HUDEP-2 (cell line): ENCODE data around the gene PRKAR1B.

Source experiments
- DNase-seq, 76 experiments: peaks; one replicate each; lab custom pipeline; 2025; ENCODE audit not compliant: unreplicated experiment in 76 of 76; lab: John Stamatoyannopoulos, UW

The PRKAR1B gene

DNA sequence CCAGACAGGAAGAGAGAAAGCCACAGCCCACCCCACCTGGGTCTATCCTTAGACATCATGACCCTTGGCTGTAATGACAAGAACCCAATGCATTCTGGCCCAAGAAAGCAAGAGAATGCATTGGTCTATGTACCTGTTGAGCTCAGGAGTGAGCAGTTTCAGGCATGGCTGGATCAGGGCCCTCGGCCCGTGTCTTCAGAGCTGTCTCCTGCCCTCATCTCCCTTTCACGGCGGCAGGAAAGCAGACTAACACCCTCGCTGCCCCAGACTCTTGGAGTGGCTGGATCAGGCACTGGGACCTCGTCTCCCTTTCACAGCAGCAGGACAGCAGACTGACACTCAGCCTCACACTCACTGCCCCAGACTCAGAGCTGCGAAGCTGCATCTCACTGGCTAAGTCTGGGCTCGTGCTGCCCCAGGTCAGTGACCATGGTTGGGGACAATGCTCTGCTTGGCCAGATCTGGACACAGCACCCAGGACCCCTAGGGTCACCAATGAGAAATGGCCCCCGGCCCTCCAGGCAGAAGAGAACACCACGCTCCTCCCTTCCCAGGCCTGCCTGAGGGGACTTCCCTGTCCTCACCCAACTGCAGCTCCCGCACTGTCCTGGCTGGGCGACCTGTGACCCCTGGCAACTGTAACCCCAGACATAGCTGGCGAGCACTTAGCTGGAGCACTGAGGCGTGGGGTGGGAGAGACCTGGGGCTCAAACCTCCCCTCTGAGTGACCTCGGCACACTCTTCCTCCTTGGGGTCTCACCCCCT is 194.5 kb downstream of the PRKAR1B start:
- no peak for DNase-seq

DNA sequence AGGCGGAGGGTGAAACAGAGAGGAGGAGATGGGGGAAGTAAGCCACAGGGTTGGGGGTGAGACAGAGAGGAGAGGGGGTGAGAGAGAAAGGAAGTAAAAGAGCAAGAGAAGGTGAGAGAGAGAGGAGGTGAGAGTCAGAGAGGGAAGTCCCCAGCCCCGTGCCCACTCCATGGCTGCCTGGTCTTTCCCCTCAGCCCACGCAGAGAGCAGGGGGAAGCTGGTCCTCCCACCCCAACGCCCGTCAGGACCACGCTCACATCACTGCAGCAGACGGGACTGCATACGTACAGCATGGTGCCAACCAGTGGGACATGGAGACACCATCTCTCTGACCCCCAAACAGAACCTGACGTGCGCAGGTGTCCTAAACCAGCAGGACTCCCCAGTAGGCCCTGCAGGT is 195.3 kb downstream of the PRKAR1B start:
- DNase-seq, result no peak

DNA sequence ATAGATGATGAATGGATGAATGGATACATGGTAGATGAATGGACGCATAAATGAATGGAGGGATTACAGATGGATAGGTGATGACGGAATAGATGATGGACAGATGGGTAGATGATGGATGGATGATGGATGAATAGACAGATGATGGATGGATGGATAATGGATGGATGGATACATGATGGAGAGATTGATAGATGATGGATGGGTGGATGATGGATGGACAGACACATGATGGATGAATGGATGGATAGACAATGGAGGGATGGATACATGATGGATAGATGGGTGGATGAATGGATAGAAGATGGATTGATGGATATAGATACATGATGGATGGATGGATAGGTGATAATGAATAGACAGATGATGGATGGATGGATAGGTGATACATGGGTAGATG is 198.6 kb downstream of the PRKAR1B start:
- no peak for DNase-seq

DNA sequence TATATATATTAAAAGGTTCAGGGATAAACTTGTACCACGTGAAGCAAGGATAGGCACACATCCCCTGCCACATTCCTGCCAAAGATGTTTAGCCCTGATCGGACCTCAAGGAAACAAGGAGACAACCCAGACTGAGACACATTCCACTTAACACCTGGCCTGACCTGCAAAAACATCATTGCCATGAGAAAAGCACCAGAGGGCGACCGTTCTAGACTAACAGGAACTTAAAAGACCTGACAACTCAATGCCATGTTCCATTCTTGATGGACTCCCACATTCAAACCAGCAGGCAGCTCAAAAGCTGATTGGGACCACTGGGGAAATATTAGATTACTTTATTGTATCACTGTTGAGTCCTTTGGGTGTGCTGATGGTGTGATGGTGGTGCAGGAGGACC is 199.4 kb downstream of the PRKAR1B start:
- DNase-seq, result no peak

DNA sequence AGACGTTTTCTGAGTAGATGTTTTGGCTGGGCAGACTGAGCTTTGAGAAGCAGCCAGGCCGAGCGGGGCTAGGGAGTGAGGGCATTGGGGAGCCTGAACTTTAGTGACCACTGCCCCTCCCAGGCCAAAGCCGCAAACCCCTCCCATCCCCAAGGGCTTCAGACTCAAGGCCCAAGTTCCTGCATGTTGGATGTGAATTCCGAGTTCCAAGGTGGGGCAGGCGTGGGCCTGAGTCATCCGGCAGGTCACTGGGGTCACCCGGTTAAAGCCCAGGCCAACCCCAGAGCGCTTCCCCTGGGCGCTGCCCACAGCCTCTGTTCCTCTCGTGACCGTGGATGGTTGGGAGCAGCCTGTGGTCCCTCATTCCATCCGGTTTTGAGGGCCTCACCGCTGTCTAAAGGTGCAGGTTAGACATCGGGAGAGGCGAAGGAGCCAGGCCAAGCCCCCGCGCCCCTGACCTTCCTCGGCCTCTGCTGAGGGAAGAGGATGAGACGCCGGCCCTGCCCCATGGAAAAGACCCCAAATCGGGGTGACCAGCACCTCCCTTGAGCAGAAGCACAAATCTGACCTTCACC is 200.5 kb downstream of the PRKAR1B start:
- DNase-seq, result no peak

DNA sequence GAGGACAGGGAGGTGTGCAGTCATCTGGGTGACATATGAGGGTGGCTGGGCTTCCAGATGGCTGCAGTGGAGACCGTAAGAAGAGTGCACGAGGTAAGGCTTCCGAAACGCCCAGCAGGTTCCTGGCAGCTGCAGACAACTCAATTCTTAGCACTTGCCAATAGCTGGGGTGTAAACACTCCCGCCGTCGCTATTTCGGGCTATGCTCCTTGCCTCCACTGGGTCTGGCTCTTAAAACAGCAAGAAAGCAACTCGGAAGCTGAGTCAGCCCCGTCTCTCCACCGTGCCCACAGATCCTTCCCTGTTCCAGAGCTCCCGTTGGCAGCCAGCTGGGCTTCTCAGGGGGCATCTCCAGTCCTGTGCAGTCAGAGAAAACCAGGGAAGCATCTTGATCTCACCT is 201.3 kb downstream of the PRKAR1B start:
- DNase-seq, result no peak

DNA sequence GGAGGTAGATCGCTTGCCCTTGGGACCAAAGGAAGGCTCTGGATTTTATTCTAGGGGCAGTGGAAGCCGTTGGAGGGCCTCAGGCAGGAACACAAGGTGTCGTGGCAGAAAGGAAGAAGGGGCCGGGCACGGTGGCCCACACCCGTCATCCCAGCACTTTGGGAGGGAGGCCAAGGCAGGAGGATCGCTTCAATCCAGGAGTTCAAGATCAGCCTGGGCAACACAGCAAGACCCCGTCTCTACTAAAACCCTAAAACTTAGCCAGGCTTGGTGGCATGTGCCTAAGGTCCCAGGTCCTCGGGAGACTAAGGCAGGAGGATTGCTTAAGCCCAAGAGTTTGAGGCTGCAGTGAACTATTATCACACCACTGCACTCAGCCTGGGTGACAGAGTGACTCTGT is 202.3 kb downstream of the PRKAR1B start:
- no peak for DNase-seq

DNA sequence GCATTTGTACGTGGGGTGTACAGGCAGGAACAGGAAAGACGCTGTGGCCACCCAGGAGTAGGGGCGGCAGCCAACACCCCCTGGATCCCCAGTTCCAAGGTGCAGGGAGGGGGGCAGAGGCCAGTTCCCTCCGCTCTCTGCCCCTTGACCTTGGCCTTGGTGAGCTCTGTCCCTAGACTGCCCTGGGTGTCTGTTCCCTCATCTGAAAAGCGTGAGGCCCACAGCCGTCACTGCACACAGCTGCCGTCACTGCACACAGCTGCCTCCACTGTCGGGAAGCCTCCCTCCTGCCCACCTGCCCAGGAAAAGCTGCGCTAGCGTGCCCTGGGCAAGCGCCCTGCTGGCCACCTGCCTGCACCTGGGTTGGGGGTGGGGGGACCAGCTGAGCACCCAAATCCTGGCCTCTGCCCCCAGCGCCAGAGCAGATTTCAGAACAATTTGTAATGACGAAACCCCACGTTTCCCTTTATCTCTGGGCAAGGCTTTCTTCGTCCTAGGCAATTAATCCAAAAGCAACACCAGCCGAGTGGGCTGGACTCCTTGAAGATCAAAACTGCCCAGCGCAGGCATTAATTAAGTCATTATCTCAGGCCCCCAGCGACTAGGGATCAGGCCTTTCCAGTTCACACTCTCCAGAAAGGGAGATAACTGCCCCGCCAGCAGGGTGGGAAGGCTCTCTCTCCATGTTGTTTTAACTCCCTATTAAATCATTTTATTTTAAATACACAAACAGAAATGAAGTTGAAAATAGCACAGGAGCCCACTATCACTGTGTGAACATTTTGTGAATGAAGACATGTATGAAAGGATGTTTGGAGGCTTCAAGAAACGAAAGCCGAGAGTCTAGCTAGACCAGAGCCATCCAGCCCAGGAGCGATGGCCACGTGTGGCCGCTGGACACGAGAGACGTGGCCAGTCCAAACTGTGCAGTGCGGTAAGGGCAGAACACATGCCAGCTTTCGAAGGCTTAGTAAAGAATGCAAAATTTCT is 203.4 kb downstream of the PRKAR1B start:
- DNase-seq, result peak in 1 of 76 experiments; percentile 8

DNA sequence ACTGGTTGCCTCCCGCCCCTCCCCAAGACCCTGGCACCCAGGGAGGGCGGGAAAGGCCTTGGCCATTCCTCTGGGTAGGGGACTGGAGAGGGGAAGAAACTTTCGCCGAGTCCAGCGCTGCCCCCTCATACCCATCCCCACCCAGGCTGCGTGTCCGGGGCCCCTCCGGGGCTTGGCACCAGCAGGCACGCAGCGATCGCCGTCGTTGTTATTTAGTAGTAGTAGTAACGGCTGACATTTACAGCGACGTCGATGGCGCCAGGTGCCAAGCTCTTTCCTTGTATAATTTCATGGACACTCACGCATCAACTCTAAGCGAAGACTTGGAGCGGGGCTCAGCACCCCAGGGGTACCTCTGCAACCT is 204.1 kb downstream of the PRKAR1B start:
- no peak for DNase-seq

DNA sequence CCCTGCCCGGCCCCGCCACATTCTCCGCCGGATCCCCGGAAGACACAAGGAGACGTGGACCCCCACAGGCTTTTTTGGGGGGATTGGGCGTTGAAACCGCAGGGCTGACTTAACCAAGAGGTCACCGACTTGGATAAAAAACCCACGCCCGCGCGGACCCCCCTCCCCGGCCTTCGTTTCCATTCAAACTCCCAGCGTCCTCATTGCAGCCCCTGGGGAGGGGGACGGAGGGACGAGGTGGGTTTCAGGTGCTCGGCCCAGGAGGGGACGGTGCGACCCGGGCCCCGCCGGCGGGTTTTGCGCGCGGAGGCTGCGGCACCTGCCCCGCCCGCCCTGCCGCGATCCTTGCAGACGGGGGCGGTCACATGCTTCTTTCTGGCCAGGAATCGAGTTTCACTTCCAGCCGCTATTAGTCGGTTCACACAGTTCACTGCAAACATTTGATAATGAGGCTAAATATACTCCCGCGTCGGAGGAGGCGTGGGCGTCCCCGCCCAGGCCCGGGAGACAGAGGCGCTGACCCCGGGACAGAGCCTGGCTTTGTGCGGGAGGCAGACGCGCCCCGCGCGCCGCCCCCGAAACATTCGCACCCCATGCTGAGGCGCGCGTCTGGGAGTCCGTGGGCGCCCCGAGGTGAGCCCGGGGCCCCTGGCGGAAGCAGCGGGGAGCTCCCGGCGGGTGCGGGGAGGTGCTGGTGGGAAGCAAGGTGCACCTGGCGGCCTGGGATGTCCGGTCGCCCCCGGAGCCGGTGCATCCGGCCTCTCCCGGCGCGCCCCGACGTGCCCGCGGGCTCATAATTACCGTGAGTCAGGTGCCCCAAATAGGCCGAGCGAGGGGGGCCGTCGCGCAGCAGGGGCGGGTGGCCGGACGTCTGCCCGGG is 204.8 kb downstream of the PRKAR1B start:
- DNase-seq, result peak in 56 of 76 experiments; percentile 6 to 60 (median 28)

DNA sequence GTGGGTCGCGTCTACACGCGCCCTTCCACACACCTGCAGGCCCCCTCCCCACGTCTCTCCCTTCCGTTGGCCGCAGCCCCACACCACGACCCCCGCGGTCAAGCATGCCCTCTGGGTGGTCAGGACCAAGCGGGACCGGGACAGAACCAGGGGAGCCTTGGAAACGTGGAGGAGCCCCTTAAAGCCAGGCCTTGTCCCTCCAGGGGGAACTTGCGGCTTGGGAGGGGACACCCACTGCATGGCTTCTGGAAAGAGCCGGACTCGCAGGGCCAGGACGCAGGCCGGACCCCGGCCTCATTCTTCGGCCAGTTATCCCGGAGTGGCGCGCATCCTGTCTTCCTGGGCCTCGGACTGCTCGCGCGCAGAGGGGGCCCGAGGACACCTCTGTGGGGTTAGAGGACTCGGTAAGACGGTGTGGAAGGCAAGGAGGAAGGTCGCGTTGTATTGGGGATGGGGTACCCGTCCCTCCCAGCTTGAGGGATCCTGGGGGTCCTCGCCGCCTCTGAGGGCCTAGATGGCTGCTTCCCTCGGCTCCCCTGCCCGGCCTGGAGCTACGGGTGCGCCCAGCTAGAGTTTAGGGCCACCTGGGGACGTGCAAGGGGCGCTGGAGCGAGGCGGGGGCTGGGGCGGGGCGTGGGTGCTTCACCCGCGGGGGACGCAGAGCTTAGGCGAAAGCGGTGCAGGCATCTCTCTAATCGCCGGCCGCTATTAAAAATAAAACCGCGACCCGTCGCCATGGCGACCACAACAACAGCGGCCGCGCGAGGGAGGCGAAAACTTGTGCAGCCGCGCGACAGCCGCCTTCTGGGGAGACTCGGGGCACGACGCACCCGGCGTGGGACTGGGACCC is 205.6 kb downstream of the PRKAR1B start:
- DNase-seq, result peak in 1 of 76 experiments; percentile 18

DNA sequence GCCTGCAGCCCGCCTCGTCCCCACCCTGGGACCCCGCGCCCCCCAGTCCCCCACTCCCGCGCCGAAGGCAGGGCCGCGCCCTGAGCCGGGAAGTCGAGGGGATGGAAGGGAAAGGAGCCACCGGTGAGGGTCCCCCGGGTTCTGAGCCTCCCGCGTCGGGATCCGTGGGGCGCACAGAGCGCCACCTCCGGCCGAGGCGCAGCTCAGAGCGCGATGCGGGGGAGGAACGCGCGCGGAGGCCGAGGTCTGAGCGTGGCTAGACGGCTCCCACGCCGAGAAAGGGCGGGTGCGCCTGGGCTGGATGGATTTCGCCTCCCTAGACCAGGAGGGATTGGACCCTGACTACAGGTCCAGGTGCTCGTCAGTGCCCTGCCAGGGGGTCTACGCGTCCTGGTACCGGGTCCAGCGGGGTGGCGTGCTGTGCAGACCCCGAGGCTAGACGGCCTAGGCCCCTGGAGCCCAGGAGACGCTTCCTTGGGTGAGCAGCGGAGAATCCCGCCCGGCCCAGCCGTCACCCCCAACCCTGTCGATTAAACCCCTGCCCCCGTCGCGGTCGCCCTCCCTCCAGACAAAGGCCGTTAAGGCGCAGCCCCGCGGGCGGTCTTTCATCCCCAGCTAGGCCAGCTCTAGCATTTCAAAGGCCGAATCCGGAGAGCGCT is 206.4 kb downstream of the PRKAR1B start:
- peak in 2 of 76 experiments; percentile 15 to 20 for DNase-seq

DNA sequence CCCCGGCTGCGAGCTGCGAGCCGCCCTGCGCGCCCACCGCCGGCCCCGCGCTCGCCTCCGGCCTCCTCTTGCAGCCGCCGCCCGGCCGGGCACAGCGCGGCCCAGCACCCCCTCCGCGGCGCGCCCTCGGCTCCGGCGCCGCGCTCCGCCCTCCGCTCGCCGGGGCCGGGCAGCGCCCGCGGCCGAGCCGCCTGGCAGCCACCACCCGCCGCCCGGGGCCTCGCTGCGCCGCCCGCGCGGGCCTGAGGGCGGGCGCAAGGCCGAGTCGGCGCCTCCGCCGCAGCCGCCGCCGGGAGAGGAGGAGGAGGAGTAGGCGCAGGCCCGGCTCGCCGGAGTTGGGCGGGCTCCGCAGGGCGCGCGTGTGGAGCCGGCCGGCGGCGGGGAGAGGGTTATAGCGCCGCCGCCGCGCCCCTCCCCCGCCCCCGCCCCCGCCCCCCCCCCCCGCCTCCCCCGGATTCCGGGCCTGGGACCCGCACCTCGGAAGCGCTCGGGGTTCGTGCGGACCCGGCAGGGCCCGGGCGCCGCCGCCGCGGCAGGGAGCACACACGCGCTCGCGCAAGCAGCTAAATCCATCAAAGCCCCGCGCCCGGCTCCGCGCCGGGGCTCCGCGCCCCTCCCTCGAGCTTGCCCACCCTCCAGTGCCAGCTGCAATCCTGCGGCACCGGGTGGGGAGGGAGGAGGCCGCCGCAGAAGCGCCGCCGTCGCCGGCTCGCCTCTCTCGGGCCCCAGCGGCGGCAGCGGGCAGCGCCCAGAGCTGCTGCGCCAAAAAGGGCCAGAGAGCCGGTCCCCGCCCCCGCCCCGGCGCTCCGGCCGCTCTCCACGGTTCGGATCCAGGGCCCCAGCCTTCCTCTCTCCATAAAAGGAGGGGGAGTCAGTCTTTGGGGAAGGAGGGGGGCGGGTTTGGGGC is 207.3 kb downstream of the PRKAR1B start, which contains the start of gene PDGFA:
PDGFA (minus strand) TSS at position 363 of the 907 bp plus-strand sequence. CDS start 845 bp downstream, outside the sequence.
- peak in 23 of 76 experiments; percentile 4 to 52 (median 27) for DNase-seq

DNA sequence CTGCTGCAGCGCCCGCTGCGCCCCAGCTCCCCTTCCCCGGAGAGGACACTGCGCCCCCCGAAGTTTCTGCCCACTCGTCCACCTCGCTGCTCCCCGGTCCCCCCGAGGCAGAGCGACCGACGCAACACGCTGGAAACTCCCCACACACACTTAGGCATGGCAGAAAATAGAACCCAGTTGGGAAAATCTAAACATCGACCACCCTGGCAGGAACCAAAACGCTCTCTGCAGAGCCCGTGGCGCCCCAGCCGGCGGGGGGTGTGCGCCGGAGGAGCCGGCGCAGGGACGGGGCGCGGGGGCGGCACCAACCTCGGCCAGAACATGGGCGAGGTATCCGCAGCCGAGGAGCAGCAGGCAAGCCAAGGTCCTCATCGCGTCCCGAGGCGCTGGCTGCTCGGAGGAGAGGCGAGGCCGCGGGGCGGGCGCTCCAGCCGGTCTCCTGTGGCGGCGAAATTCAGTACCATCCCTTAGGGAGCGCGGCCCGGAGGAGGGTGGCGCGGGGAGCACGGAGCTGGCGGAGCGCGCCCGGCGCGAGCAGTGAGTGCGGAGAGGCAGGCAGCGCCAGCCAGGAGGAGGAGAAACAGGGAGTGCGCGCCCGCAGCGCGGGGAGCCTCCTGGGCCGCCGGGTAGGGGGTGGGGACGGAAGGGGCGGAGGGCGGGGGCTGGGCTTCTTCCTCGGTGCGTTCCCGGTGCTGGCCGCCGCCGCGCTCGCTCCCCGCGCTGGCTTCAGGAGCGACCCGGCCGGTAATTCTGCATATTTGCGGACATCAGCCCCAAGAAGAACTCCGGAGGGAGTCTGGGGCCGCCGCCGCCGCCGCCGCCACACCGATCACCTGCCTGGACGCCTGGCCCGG is 208.2 kb downstream of the PRKAR1B start:
- DNase-seq, result peak in 21 of 76 experiments; percentile 10 to 49 (median 31)

DNA sequence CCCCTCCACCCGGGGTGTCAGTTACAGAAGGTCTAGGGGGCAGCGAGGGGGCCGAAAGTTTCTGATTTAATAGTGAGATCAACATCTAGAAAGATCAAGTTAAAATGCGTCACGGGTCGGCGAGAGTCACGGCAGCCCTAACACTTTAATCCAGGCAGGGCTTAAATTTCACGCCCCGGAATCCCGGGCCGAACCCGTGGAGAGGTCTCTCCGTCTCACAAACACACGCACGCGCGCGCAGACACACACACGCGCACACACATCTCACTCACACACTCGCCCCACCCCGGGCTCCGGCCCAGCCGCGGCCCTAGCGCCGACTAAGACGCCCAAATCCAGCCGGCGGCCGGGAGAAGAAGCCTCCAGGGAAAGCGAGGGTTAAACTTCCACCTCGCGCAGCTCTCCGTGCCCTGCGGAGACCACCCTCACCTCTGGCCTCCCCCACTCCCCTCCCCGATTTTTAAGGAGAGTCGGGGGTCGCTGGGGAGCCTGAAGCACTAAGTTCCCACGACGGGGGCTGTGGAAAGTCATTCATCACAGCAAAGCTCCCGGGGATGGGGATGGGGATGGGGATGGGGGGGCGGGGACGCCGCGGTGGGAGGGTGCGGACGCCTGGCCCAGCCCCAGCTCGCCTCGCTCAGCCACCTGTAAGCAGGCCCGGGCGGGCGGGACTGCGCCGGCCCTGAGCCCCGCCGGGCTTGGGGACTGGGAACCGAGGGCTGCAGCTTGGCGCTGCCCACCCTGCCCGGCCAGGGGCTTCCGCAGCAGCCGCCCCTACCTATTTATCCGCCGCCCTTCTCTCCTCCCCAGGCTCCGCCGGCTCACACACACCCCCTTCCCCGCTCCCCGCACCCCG is 209.1 kb downstream of the PRKAR1B start:
- no peak for DNase-seq
